ENCODE results near the gene EYS.

DNA sequence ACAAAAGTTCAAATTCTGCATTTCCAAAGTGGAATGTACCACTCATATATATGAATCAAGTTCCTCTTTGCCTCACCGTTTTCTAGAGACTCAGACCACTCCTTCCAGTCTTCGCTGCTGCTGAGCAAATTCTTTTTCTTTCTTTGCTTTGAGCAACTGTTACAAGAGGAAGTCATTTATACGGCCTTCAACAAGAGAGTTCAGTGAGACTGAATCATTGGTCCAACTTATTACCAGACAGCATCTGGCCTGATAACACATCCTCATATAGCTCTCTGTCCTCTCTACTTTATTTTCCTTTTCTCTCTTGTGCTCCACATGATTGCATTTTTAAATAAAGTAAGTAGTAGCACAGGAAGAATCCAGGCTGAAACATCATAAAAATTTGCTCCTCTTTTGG is 1418.7 kb downstream of the EYS start:
- TF ChIP-seq, protein P1, sequence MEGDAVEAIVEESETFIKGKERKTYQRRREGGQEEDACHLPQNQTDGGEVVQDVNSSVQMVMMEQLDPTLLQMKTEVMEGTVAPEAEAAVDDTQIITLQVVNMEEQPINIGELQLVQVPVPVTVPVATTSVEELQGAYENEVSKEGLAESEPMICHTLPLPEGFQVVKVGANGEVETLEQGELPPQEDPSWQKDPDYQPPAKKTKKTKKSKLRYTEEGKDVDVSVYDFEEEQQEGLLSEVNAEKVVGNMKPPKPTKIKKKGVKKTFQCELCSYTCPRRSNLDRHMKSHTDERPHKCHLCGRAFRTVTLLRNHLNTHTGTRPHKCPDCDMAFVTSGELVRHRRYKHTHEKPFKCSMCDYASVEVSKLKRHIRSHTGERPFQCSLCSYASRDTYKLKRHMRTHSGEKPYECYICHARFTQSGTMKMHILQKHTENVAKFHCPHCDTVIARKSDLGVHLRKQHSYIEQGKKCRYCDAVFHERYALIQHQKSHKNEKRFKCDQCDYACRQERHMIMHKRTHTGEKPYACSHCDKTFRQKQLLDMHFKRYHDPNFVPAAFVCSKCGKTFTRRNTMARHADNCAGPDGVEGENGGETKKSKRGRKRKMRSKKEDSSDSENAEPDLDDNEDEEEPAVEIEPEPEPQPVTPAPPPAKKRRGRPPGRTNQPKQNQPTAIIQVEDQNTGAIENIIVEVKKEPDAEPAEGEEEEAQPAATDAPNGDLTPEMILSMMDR (IDR thresholded peaks at IDR 0.05; ENCODE audit: low read depth, low read length, poor library complexity, severe bottlenecking): no peak
- no peak for TF ChIP-seq EZH2phosphoT487 (IDR thresholded peaks at IDR 0.05; ENCODE audit: borderline replicate concordance, low read length)
